Endothelial cell (in vitro differentiated cells): ENCODE data around the gene EZR. TPM values are rescaled to one million over a fixed set of nuclear protein-coding genes. Genes with fewer than 3 reads are reported as not detected.

Experiments
- DNase-seq: peaks from one replicate; pipeline ENCODE4 v3.0.0; 2021; ENCODE audit warnings: low spot score
- H3K27ac Mint-ChIP-seq: one replicate; pipeline ENCODE4 v1.8.0; 2021; ENCODE audit warnings: mixed read lengths, inconsistent platforms; ENCODE audit not compliant: unreplicated experiment
- H3K27me3 Mint-ChIP-seq: one replicate; pipeline ENCODE4 v1.8.0; 2021; ENCODE audit warnings: mild to moderate bottlenecking, moderate library complexity, mixed read lengths, inconsistent platforms; ENCODE audit not compliant: unreplicated experiment
- H3K36me3 Mint-ChIP-seq: one replicate; pipeline ENCODE4 v1.8.0; 2021; ENCODE audit warnings: mild to moderate bottlenecking, low read depth, mixed read lengths, inconsistent platforms; ENCODE audit not compliant: unreplicated experiment
- H3K4me1 Mint-ChIP-seq: one replicate; pipeline ENCODE4 v1.8.0; 2021; ENCODE audit warnings: mild to moderate bottlenecking, mixed read lengths, inconsistent platforms; ENCODE audit not compliant: unreplicated experiment
- H3K4me3 Mint-ChIP-seq: one replicate; pipeline ENCODE4 v1.8.0; 2021; ENCODE audit warnings: mild to moderate bottlenecking, mixed read lengths, inconsistent platforms; ENCODE audit not compliant: unreplicated experiment
- H3K9me3 Mint-ChIP-seq: one replicate; pipeline ENCODE4 v1.8.0; 2021; ENCODE audit warnings: mixed read lengths, inconsistent platforms; ENCODE audit not compliant: unreplicated experiment
- CTCF ChIP-seq: fragments of 200-600 bp; sonication (generic); IDR thresholded peaks from one replicate; pipeline ENCODE4 v1.5.0; 2021; ENCODE audit warnings: antibody characterized with exemption; ENCODE audit not compliant: unreplicated experiment
- total RNA-seq: library from RNA; stranded (reverse); fragmentation: NEBNext Ultra II Directional; extraction: Animal tissue kit (Norgen Biotek cat#: 25700); gene quantifications from one replicate; pipeline ENCODE4 v1.2.1, GENCODE V29; 2021; ENCODE audit not compliant: unreplicated experiment

EZR gene
- total RNA-seq, 1 donor from 2014 or later: 125 TPM

GRCh38 chr6:158785036-158785435 lies 34.1 kb downstream of the EZR start:
- Mint-ChIP-seq H3K9me3 (no peaks in the 10 kb centered on the region), H3K27ac (peak overlapping the region; percentile 67), H3K36me3 (peaks cover 61% of the 10 kb centered on the region), H3K4me3 (peak overlapping the region; percentile 18), H3K4me1 (peaks cover 32% of the 10 kb centered on the region), H3K27me3 (peaks cover 7% of the 10 kb centered on the region)
- DNase-seq: no peak
- TF ChIP-seq CTCF: no peak

DNA sequence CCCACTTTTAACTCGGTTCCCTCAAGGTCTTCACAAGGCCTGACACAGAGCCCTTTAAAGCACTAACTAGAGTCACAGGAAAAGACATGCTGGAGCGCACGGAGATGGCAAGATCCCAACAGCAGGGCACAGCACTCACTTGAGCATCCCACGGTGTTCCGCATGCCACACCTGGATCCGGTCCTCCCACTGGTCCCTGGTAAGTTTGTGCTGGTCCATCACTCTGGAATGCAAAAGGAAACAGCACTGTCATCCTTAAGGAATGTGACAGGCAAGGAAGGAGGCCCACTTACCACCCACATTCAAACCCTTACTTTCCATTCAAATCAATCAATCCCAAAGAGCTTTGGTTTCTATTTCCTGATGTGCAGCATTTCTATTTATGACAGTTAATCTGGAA lies 34.7 kb downstream of the EZR start:
- peaks cover 59% of the 10 kb centered on the region for H3K36me3 Mint-ChIP-seq
- peaks cover 27% of the 10 kb centered on the region for H3K4me1 Mint-ChIP-seq
- DNase-seq: no peak
- H3K9me3 Mint-ChIP-seq: no peaks in the 10 kb centered on the region
- peak overlapping the region; percentile 67 for H3K27ac Mint-ChIP-seq
- peaks cover 7% of the 10 kb centered on the region for H3K27me3 Mint-ChIP-seq
- H3K4me3 Mint-ChIP-seq: no peak overlapping the region
- no peak for TF ChIP-seq CTCF

DNA sequence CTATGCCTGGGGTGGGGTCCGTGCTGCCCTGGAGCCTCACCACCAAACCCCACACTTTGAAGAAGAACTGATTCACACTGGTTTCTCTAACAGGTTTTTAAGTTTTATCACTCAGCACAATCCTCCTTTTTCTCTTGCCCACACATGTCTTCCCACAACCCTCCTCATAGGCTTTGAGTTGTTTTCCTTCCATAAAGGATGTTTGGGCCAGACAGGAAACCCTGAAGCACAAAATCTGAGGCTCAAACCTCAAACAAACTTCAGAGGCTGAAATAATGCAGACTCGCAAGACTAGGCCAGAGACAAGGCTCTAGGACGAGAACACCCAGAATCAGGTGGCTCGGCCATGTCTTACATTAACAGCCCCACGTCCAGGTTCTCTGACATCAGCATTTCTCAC lies 35.3 kb downstream of the EZR start:
- Mint-ChIP-seq H3K4me1 (peaks cover 26% of the 10 kb centered on the region), H3K27me3 (peaks cover 11% of the 10 kb centered on the region), H3K9me3 (no peaks in the 10 kb centered on the region), H3K4me3 (peak overlapping the region; percentile 27), H3K36me3 (peaks cover 61% of the 10 kb centered on the region), H3K27ac (no peak overlapping the region)
- no peak for DNase-seq
- no peak for TF ChIP-seq CTCF

DNA sequence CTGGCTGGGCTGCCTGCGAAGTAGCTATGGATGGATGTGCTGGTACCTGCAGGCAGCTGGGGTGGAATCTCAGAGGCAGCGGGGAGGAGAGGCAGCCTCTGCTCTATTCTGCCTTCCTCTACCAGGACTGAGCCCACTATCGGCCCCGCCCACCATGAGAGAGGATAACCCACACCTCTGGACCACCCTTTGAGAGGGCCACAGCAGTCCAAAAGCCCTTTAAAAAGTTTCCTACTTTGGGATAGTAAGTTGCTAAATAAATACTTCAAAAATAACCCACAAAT lies 36.1 kb downstream of the EZR start:
- Mint-ChIP-seq H3K27ac (peak overlapping the region; percentile 49), H3K4me1 (peaks cover 26% of the 10 kb centered on the region), H3K4me3 (peak overlapping the region; percentile 4), H3K27me3 (peaks cover 11% of the 10 kb centered on the region), H3K36me3 (peaks cover 60% of the 10 kb centered on the region), H3K9me3 (no peaks in the 10 kb centered on the region)
- no peak for TF ChIP-seq CTCF
- no peak for DNase-seq

DNA sequence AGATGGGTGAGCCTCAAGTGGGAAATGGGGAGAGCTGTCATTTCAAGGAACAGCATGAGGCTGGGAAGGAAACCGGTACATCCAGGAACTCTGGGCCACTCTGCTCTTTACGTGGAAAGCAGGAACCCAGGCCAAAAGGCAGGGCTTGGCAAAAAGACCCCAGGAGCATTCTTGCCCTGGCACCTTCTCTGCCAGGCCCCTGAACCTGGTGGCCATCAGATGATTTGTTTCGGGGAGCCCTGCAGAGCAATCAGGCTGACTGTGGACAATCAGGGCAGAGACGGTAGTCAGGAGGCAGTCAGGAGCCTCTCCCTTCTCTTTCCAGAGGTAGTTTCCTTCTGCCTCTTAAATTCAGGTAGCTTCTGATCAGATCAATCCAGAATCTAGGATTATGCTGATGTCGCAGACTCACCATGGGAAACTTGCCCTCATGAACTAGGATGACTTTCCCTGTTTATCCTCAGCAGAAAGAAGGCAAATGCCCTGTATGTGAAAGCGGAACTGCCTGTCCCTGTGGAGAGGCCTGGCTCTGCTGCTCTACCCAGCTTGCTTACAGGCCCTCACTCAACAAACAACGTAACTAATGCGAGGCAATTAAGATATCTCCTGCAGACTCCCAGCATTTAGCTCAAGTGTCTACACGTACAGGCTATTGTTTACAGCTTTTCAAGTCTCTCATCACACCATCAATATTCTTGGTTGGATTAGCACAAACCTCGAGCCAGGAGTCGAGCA lies 36.6 kb downstream of the EZR start:
- DNase-seq: no peak
- no peak overlapping the region for H3K27ac Mint-ChIP-seq
- peaks cover 26% of the 10 kb centered on the region for H3K4me1 Mint-ChIP-seq
- H3K27me3 Mint-ChIP-seq: peaks cover 11% of the 10 kb centered on the region
- H3K4me3 Mint-ChIP-seq: peak overlapping the region; percentile 49
- no peak for TF ChIP-seq CTCF
- peaks cover 60% of the 10 kb centered on the region for H3K36me3 Mint-ChIP-seq
- H3K9me3 Mint-ChIP-seq: no peaks in the 10 kb centered on the region
